GM06990 (cell line): ENCODE measurements around the gene TIGD1.

Experiments
- DNase-seq: peaks from one replicate; pipeline ENCODE4 v3.0.0-alpha.2; 2011; ENCODE audit not compliant: insufficient read length; ENCODE audit errors: extremely low read depth
- H3K27me3 ChIP-seq: replicated peaks from 2 replicates; pipeline ENCODE4 v1.6.0; 2011; ENCODE audit warnings: low read length; ENCODE audit not compliant: control insufficient read depth, insufficient read depth
- H3K36me3 ChIP-seq: 2 replicates; pipeline ENCODE4 v1.5.1; 2011; ENCODE audit warnings: low read length; ENCODE audit not compliant: control insufficient read depth, insufficient read depth
- H3K4me3 ChIP-seq: replicated peaks from 2 replicates; pipeline ENCODE4 v1.5.1; 2011; ENCODE audit warnings: low read depth, mild to moderate bottlenecking, control low read depth, low read length
- CTCF ChIP-seq: IDR thresholded peaks from 2 replicates; pipeline ENCODE4 v1.5.1; 2011; ENCODE audit warnings: low read length, control low read depth, mild to moderate bottlenecking, inconsistent platforms; ENCODE audit not compliant: insufficient read depth, poor library complexity, severe bottlenecking

Gene TIGD1

GRCh38 chr2:232581725-232582124, 31.4 kb upstream of the TIGD1 start:
- DNase-seq: no peak
- TF ChIP-seq CTCF: no peak
- Histone ChIP-seq H3K4me3 (no peak overlapping the region), H3K27me3 (no peaks in the 10 kb centered on the region), H3K36me3 (peaks cover 9% of the 10 kb centered on the region)

GRCh38 chr2:232580648-232580981, 30.3 kb upstream of the TIGD1 start:
- Histone ChIP-seq H3K4me3 (no peak overlapping the region), H3K36me3 (peaks cover 9% of the 10 kb centered on the region), H3K27me3 (no peaks in the 10 kb centered on the region)
- TF ChIP-seq CTCF: no peak
- no peak for DNase-seq

- TF ChIP-seq CTCF: no peak
- H3K36me3 ChIP-seq: peaks cover 20% of the 10 kb centered on the region
- no peak overlapping the region for H3K4me3 ChIP-seq
- no peak for DNase-seq
- H3K27me3 ChIP-seq: no peaks in the 10 kb centered on the region
Measured at GRCh38 chr2:232578626-232579025, 28.3 kb upstream of the TIGD1 start.

GRCh38 chr2:232577841-232578240, 27.5 kb upstream of the TIGD1 start:
- no peak for TF ChIP-seq CTCF
- no peak for DNase-seq
- no peak overlapping the region for H3K4me3 ChIP-seq
- H3K27me3 ChIP-seq: no peaks in the 10 kb centered on the region
- H3K36me3 ChIP-seq: peaks cover 23% of the 10 kb centered on the region

GRCh38 chr2:232576995-232577394, 26.6 kb upstream of the TIGD1 start:
- DNase-seq: no peak
- no peak for TF ChIP-seq CTCF
- Histone ChIP-seq H3K4me3 (no peak overlapping the region), H3K36me3 (peaks cover 24% of the 10 kb centered on the region), H3K27me3 (no peaks in the 10 kb centered on the region)

GRCh38 chr2:232575404-232575746, 25.0 kb upstream of the TIGD1 start:
- no peaks in the 10 kb centered on the region for H3K27me3 ChIP-seq
- DNase-seq: no peak
- no peak for TF ChIP-seq CTCF
- H3K36me3 ChIP-seq: peaks cover 26% of the 10 kb centered on the region
- H3K4me3 ChIP-seq: no peak overlapping the region
